Neural progenitor cell (in vitro differentiated cells): ENCODE measurements around the gene CHMP2A. TPM values are rescaled to one million over a fixed set of nuclear protein-coding genes. Genes with fewer than 3 reads are reported as not detected.
"Not testable (repeated sequence)": the region's sequence is repeated elsewhere in the genome, so short reads cannot be mapped to it uniquely, and the experiment has no call there.

Experiments
- DNase-seq: peaks from one replicate; pipeline ENCODE4 v3.0.0-alpha.2; 2016; ENCODE audit warnings: low spot score
- H2AFZ ChIP-seq: fragments of 200-600 bp; sonication (generic); replicated peaks from 2 replicates; pipeline ENCODE4 v1.6.1; 2016; ENCODE audit warnings: antibody characterized with exemption
- H3F3A ChIP-seq: fragments of 200-600 bp; sonication (generic); 2 replicates; pipeline ENCODE4 v1.6.1; 2016; ENCODE audit warnings: antibody characterized with exemption, low read depth
- H3K27ac ChIP-seq: fragments of 200-600 bp; sonication (generic); 2 replicates; pipeline ENCODE4 v1.5.1; 2016; ENCODE audit warnings: mild to moderate bottlenecking
- H3K27me3 ChIP-seq: fragments of 200-600 bp; sonication (generic); 2 replicates; pipeline ENCODE4 v1.6.1; 2016; ENCODE audit warnings: mild to moderate bottlenecking, moderate library complexity
- H3K36me3 ChIP-seq: fragments of 200-600 bp; sonication (generic); 2 replicates; pipeline ENCODE4 v1.5.1; 2016
- H3K4me1 ChIP-seq: fragments of 200-600 bp; sonication (generic); 2 replicates; pipeline ENCODE4 v1.6.1; 2016; ENCODE audit warnings: mixed run types
- H3K4me2 ChIP-seq: fragments of 200-600 bp; sonication (generic); 2 replicates; pipeline ENCODE4 v1.6.1; 2016
- H3K4me3 ChIP-seq: fragments of 200-600 bp; sonication (generic); 2 replicates; pipeline ENCODE4 v1.5.1; 2016
- H3K79me2 ChIP-seq: fragments of 200-600 bp; sonication (generic); 2 replicates; pipeline ENCODE4 v1.6.1; 2016; ENCODE audit warnings: low read depth
- H3K9ac ChIP-seq: fragments of 200-600 bp; sonication (generic); 2 replicates; pipeline ENCODE4 v1.6.1; 2016
- H3K9me3 ChIP-seq: fragments of 200-600 bp; sonication (generic); 2 replicates; pipeline ENCODE4 v1.5.1; 2016; ENCODE audit warnings: low read depth
- H4K20me1 ChIP-seq: fragments of 200-600 bp; sonication (generic); 2 replicates; pipeline ENCODE4 v1.6.1; 2016; ENCODE audit warnings: low read depth
- H3K27ac Mint-ChIP-seq: 3 replicates; pipeline ENCODE4 v1.8.0; 2021; ENCODE audit warnings: mixed read lengths
- H3K27me3 Mint-ChIP-seq: 2 replicates; pipeline ENCODE4 v1.8.0; 2022; ENCODE audit warnings: low read depth, mild to moderate bottlenecking, inconsistent platforms, moderate library complexity, mixed read lengths; ENCODE audit not compliant: insufficient read depth
- H3K36me3 Mint-ChIP-seq: 3 replicates; pipeline ENCODE4 v1.8.0; 2021; ENCODE audit warnings: mixed read lengths
- H3K4me1 Mint-ChIP-seq: 3 replicates; pipeline ENCODE4 v1.8.0; 2021; ENCODE audit warnings: mixed read lengths
- H3K4me3 Mint-ChIP-seq: 3 replicates; pipeline ENCODE4 v1.8.0; 2021; ENCODE audit warnings: mild to moderate bottlenecking, moderate library complexity, mixed read lengths
- H3K9me3 Mint-ChIP-seq: 3 replicates; pipeline ENCODE4 v1.8.0; 2020; ENCODE audit warnings: mixed read lengths
- EZH2 ChIP-seq: fragments of 200-600 bp; sonication (generic); IDR thresholded peaks from 2 replicates; pipeline ENCODE4 v1.6.1; 2017; ENCODE audit warnings: antibody characterized with exemption, mild to moderate bottlenecking, moderate library complexity
- EZH2phosphoT487 ChIP-seq: fragments of 200-600 bp; sonication (generic); IDR thresholded peaks from 2 replicates; pipeline ENCODE4 v1.6.1; 2017; ENCODE audit warnings: antibody characterized with exemption
- total RNA-seq: library from RNA; depleted of rRNA; stranded (reverse); fragments of >200 nt; gene quantifications from 2 replicates; pipeline ENCODE4 v1.2.3, GENCODE V29; 2015; ENCODE audit warnings: low replicate concordance
- TF ChIP-seq, protein P1 (sequence below): fragments of 200-600 bp; sonication (generic); IDR thresholded peaks from 2 replicates; pipeline ENCODE4 v1.5.1; 2017; ENCODE audit warnings: antibody characterized with exemption, mild to moderate bottlenecking

Gene CHMP2A
- total RNA-seq, 1 donor from 2014 or later: 148 TPM

DNA sequence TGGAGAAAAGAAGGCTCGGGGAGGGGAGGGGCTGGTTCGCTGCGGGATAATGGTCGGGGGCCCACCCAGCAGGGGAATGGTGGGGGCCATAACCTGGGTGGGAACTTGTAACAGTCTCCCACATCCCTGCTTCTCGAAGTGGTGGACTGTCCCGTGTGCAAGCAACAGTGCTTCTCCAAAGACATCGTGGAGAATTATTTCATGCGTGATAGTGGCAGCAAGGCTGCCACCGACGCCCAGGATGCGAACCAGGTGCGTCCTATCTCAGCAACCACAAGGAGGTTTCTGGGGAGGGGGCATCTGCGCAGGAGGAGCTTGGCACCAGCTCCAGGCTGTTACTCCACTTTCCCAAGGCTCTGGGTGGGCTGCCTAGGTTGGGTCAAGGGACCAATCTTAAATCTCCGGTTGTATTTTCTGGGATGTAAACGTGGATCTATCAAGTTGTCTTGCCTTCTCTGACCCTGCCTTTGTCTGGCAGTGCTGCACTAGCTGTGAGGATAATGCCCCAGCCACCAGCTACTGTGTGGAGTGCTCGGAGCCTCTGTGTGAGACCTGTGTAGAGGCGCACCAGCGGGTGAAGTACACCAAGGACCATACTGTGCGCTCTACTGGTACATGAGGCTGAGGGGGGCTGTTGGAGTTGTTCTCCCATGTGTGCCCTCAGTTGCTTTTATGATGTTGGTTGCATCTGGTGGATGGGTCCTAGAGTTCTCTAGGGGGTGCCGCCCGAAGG, 9.5 kb downstream of the CHMP2A start:
- H3K9me3 Mint-ChIP-seq: no peaks in the 10 kb centered on the region

DNA sequence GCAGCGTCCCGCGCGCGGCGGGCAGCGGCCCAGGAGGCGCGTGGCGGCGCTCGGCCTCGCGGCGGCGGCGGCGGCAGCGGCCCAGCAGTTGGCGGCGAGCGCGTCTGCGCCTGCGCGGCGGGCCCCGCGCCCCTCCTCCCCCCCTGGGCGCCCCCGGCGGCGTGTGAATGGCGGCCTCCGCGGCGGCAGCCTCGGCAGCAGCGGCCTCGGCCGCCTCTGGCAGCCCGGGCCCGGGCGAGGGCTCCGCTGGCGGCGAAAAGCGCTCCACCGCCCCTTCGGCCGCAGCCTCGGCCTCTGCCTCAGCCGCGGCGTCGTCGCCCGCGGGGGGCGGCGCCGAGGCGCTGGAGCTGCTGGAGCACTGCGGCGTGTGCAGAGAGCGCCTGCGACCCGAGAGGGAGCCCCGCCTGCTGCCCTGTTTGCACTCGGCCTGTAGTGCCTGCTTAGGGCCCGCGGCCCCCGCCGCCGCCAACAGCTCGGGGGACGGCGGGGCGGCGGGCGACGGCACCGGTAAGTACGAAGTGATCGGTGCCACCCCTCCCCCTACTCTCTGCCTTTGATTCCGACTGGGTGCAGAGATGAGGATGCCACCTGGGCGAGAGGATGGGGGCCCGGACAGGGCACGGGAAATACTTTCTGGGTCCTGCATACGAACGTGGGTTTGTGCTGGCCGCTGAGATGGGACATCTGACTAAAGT, 10.2 kb downstream of the CHMP2A start:
- H3K27me3 ChIP-seq: peaks cover 31% of the 10 kb centered on the region
- no peak overlapping the region for H2AFZ ChIP-seq
- peaks cover 21% of the 10 kb centered on the region for H3K4me1 Mint-ChIP-seq
- H3K4me1 ChIP-seq: peaks cover 12% of the 10 kb centered on the region
- peak overlapping the region; percentile 91 for H3K9ac ChIP-seq
- H3K27me3 Mint-ChIP-seq: peaks cover 18% of the 10 kb centered on the region
- no peaks in the 10 kb centered on the region for H3K9me3 ChIP-seq
- peaks cover 51% of the 10 kb centered on the region for H4K20me1 ChIP-seq
- peak overlapping the region; percentile 99 for H3K4me3 ChIP-seq
- H3K79me2 ChIP-seq: peaks cover 51% of the 10 kb centered on the region
- H3F3A ChIP-seq: peaks cover 52% of the 10 kb centered on the region
- H3K9me3 Mint-ChIP-seq: no peaks in the 10 kb centered on the region
- H3K27ac Mint-ChIP-seq: peak overlapping the region; percentile 50
- peaks cover 26% of the 10 kb centered on the region for H3K36me3 Mint-ChIP-seq
- H3K4me2 ChIP-seq: peak overlapping the region; percentile 99
- H3K4me3 Mint-ChIP-seq: peak overlapping the region; percentile 99
- TF ChIP-seq, protein P1, sequence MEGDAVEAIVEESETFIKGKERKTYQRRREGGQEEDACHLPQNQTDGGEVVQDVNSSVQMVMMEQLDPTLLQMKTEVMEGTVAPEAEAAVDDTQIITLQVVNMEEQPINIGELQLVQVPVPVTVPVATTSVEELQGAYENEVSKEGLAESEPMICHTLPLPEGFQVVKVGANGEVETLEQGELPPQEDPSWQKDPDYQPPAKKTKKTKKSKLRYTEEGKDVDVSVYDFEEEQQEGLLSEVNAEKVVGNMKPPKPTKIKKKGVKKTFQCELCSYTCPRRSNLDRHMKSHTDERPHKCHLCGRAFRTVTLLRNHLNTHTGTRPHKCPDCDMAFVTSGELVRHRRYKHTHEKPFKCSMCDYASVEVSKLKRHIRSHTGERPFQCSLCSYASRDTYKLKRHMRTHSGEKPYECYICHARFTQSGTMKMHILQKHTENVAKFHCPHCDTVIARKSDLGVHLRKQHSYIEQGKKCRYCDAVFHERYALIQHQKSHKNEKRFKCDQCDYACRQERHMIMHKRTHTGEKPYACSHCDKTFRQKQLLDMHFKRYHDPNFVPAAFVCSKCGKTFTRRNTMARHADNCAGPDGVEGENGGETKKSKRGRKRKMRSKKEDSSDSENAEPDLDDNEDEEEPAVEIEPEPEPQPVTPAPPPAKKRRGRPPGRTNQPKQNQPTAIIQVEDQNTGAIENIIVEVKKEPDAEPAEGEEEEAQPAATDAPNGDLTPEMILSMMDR: no peak
- TF ChIP-seq EZH2phosphoT487 (no peak), EZH2 (no peak)
- peak overlapping the region; percentile 94 for H3K27ac ChIP-seq
- peak; percentile 90 for DNase-seq
- H3K36me3 ChIP-seq: no peaks in the 10 kb centered on the region

More for the DNA sequence above, 9.5 kb downstream of the CHMP2A start:
- Histone ChIP-seq H3K9ac (peak overlapping the region; percentile 91), H3K4me1 (peaks cover 12% of the 10 kb centered on the region), H3F3A (peaks cover 59% of the 10 kb centered on the region), H2AFZ (no peak overlapping the region), H3K4me3 (peak overlapping the region; percentile 99), H3K27ac (no peak overlapping the region), H3K27me3 (peaks cover 26% of the 10 kb centered on the region), H3K9me3 (no peaks in the 10 kb centered on the region), H3K79me2 (peaks cover 51% of the 10 kb centered on the region), H3K36me3 (no peaks in the 10 kb centered on the region), H3K4me2 (peak overlapping the region; percentile 99), H4K20me1 (peaks cover 58% of the 10 kb centered on the region)
- Mint-ChIP-seq H3K36me3 (peaks cover 29% of the 10 kb centered on the region), H3K4me3 (peak overlapping the region; percentile 99), H3K4me1 (peaks cover 21% of the 10 kb centered on the region), H3K27ac (peak overlapping the region; percentile 69), H3K27me3 (peaks cover 20% of the 10 kb centered on the region)
- DNase-seq: peak; percentile 42
- TF ChIP-seq EZH2 (no peak), EZH2phosphoT487 (no peak)
- TF ChIP-seq, protein P1: no peak

DNA sequence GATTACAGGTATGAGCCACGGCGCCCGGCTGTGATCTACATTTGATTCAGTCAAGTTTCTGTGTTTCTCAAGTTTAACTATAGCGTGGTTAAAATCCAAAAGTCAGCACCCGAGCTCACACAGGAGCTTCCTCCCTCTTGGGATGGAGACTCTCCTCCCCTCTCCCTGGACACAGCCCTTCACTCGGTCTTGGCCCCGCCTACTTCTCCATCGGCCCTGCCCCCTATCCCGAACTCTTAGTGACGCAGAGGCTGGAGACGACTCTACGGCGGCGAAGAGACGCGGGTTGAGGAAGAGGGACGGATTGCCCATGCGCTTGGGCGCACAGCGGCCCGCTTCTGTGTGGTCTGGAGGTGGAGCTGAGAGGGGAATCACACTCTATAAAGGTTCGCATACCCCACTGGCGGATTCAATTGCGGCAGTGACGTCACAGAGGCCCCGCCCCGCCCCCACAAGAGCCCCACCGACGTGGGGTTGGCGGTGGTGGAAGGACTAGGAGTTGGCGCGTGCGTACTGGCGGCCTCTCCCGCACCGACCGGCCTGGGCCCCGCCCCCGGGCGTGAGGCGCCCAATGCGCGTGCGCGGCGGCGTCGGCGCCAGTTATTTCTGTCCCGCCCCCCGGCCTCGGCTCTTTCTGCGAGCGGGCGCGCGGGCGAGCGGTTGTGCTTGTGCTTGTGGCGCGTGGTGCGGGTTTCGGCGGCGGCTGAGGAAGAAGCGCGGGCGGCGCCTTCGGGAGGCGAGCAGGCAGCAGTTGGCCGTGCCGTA, 10.9 kb downstream of the CHMP2A start, which contains the start of gene TRIM28:
Gene TRIM28, plus strand, starts transcription at position 239 of the 765 bp plus-strand sequence. CDS start 694 bp downstream, outside the sequence.
- Histone ChIP-seq H3K4me2 (peak within 1 kb of the TSS; percentile 99), H3K9ac (peak within 1 kb of the TSS; percentile 91), H3K4me3 (peak within 1 kb of the TSS; percentile 99), H3K4me1 (peaks cover 12% of the 10 kb centered on the region), H2AFZ (no peak within 1 kb of the TSS), H4K20me1 (peaks cover 44% of the 10 kb centered on the region), H3K27me3 (peaks cover 38% of the 10 kb centered on the region), H3K27ac (peak within 1 kb of the TSS; percentile 94), H3K9me3 (no peaks in the 10 kb centered on the region), H3K36me3 (no peaks in the 10 kb centered on the region), H3K79me2 (peaks cover 45% of the 10 kb centered on the region), H3F3A (peaks cover 44% of the 10 kb centered on the region)
- TF ChIP-seq, protein P1: no peak
- TF ChIP-seq EZH2: no peak
- TF ChIP-seq EZH2phosphoT487: no peak
- Mint-ChIP-seq H3K4me1 (peaks cover 21% of the 10 kb centered on the region), H3K27ac (peak within 1 kb of the TSS; percentile 99), H3K4me3 (peak within 1 kb of the TSS; percentile 99), H3K9me3 (no peaks in the 10 kb centered on the region), H3K36me3 (peaks cover 26% of the 10 kb centered on the region), H3K27me3 (peaks cover 24% of the 10 kb centered on the region)
- peak; percentile 99 for DNase-seq

DNA sequence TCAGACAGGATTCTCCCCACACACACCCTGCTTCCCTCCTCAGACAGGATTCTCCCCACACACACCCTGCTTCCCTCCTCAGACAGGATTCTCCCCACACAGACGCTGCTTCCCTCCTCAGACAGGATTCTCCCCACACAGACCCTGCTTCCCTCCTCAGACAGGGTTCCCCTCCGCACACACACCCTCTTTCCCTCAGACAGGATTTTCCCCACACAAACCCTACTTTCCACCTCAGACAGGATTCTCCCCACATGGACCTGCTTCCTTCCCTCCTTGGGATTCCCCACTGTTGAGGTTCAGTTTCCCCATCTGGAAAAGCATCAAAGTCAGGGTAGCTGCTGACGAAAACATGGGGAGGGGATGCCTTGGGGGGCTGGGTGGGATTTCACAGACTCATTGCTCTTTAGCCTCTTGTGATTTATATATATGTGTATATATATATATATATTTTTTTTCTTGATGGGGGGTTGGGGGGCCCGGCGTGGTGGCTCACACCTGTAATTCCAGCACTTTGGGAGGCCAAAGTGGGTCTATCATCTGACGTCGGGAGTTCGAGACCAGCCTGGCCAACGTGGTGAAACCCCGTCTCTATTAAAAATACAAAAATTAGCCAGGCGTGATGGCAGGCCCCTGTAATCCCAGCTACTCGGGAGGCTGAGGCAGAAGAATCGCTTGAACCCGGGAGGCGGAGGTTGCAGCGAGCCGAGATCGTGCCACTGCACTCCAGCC, 12.1 kb downstream of the CHMP2A start:
- H3K4me2 ChIP-seq: peak overlapping the region; percentile 70

More for the DNA sequence above, 12.1 kb downstream of the CHMP2A start:
- peaks cover 30% of the 10 kb centered on the region for H3K27me3 Mint-ChIP-seq
- DNase-seq, H3K9ac ChIP-seq, H3K27ac Mint-ChIP-seq, H3K36me3 ChIP-seq, H3K9me3 Mint-ChIP-seq, H3K9me3 ChIP-seq, H2AFZ ChIP-seq: not testable (repeated sequence)
- Histone ChIP-seq H3K79me2 (peaks cover 33% of the 10 kb centered on the region), H4K20me1 (peaks cover 32% of the 10 kb centered on the region), H3K27ac (peak overlapping the region; percentile 94), H3K4me3 (peak overlapping the region; percentile 99), H3F3A (peaks cover 46% of the 10 kb centered on the region), H3K4me1 (peaks cover 14% of the 10 kb centered on the region), H3K27me3 (peaks cover 42% of the 10 kb centered on the region)
- peaks cover 27% of the 10 kb centered on the region for H3K4me1 Mint-ChIP-seq
- peaks cover 21% of the 10 kb centered on the region for H3K36me3 Mint-ChIP-seq
- peak overlapping the region; percentile 74 for H3K4me3 Mint-ChIP-seq
